Endothelial cell of umbilical vein (primary cell): ENCODE measurements around the gene USP4. TPM values are rescaled to one million over a fixed set of nuclear protein-coding genes. Genes with fewer than 3 reads are reported as not detected.

ENCODE experiments used
- BruUV-seq: library from RNA; stranded (reverse); fragments of 400-500 nt; replicated peaks from 2 replicates; lab custom pipeline; 2021; lab: Mats Ljungman, UMichigan
- CTCF ChIA-PET: fragments of 300-600, 350-600 bp; sonication (Branson Sonifier 250); formaldehyde crosslinking; loops from one replicate; lab custom pipeline; 2021; ENCODE audit warnings: antibody characterized with exemption, inconsistent platforms; lab: Charles Lee
- POLR2A ChIA-PET: fragments of 300-600, 350-600 bp; sonication (Branson Sonifier 250); formaldehyde crosslinking; loops from one replicate; lab custom pipeline; 2021; ENCODE audit warnings: antibody characterized with exemption, inconsistent platforms; lab: Charles Lee
- DNase-seq: peaks from one replicate; pipeline ENCODE4 v3.0.0-alpha.2; 2011; ENCODE audit warnings: low read depth, low spot score
- FAIRE-seq: peaks from 2 replicates; lab custom pipeline; 2011; peaks lifted over from hg19 to GRCh38; lab: Jason Lieb, UNC
- H2AFZ ChIP-seq: 2 replicates; pipeline ENCODE4 v1.6.0; 2012; ENCODE audit warnings: low read depth, low read length, control low read depth, inconsistent platforms
- H3K27ac ChIP-seq: 2 replicates; pipeline ENCODE4 v1.5.1; 2011; ENCODE audit warnings: low read depth, mild to moderate bottlenecking, control low read depth, low read length, moderate library complexity; ENCODE audit not compliant: insufficient read depth
- H3K27me3 ChIP-seq, 2 experiments: 2 replicates each; pipeline versions ENCODE4 v1.6.0 to v1.6.1; 2011; ENCODE audit warnings: low read length in 2 of 2, mixed read lengths in 1 of 2; ENCODE audit not compliant: control insufficient read depth in 2 of 2, insufficient read depth in 2 of 2
- H3K36me3 ChIP-seq, 2 experiments: 2 replicates in 1 of 2; 3 replicates in 1 of 2; pipeline ENCODE4 v1.5.1; 2011; ENCODE audit warnings: low read length in 2 of 2, mild to moderate bottlenecking in 1 of 2, moderate library complexity in 1 of 2; ENCODE audit not compliant: control insufficient read depth in 2 of 2, insufficient read depth in 2 of 2; ENCODE audit errors: extremely low read depth in 1 of 2
- H3K4me1 ChIP-seq: 3 replicates; pipeline ENCODE4 v1.5.1; 2011; ENCODE audit warnings: mild to moderate bottlenecking, low read length; ENCODE audit not compliant: control insufficient read depth, insufficient read depth; ENCODE audit errors: extremely low read depth
- H3K4me2 ChIP-seq: 2 replicates; pipeline ENCODE4 v1.6.1; 2011; ENCODE audit warnings: low read length, control low read depth, mixed read lengths; ENCODE audit not compliant: insufficient read depth
- H3K4me3 ChIP-seq, 3 experiments: fragments of 200-600 bp in 1 of 3; sonication (generic), shearing (Covaris generic) in 1 of 3; replicated peaks in 1 of 3; 2 replicates each; pipeline ENCODE4 v1.5.1; 2011 to 2016; ENCODE audit warnings: control low read depth in 3 of 3, low read length in 3 of 3, mild to moderate bottlenecking in 2 of 3, inconsistent platforms in 1 of 3, low read depth in 1 of 3, moderate library complexity in 1 of 3; ENCODE audit not compliant: insufficient read depth in 1 of 3
- H3K79me2 ChIP-seq: 2 replicates; pipeline ENCODE4 v1.6.0; 2012; ENCODE audit warnings: low read length, inconsistent platforms; ENCODE audit not compliant: control insufficient read depth, insufficient read depth
- H3K9ac ChIP-seq: replicated peaks from 2 replicates; pipeline ENCODE3; 2011; ENCODE audit warnings: low read length, control low read depth; ENCODE audit not compliant: insufficient read depth; ENCODE audit errors: extremely low read depth
- H3K9me1 ChIP-seq: replicated peaks from 3 replicates; pipeline ENCODE4 v1.6.0; 2011; ENCODE audit warnings: mild to moderate bottlenecking, low read length; ENCODE audit not compliant: control insufficient read depth, insufficient read depth; ENCODE audit errors: extremely low read depth
- H3K9me3 ChIP-seq: replicated peaks from 2 replicates; pipeline ENCODE4 v1.5.1; 2012; ENCODE audit warnings: low read length, inconsistent platforms; ENCODE audit not compliant: control insufficient read depth, insufficient read depth
- H4K20me1 ChIP-seq: replicated peaks from 2 replicates; pipeline ENCODE3; 2011; ENCODE audit warnings: mild to moderate bottlenecking, low read length; ENCODE audit not compliant: control insufficient read depth, insufficient read depth; ENCODE audit errors: extremely low read depth
- CTCF ChIP-seq, 2 donors: IDR thresholded peaks; 1 replicate in 1 of 2; 2 replicates in 1 of 2; pipeline ENCODE4 v1.5.1; 2011; ENCODE audit warnings: low read length in 2 of 2, mild to moderate bottlenecking in 2 of 2, moderate library complexity in 2 of 2, control low read depth in 1 of 2, inconsistent platforms in 1 of 2, low read depth in 1 of 2; ENCODE audit not compliant: insufficient read depth in 1 of 2; ENCODE audit errors: extremely low read depth in 1 of 2
- EZH2 ChIP-seq: IDR thresholded peaks from 2 replicates; pipeline ENCODE4 v1.6.1; 2012; ENCODE audit warnings: borderline replicate concordance, low read depth, mild to moderate bottlenecking, moderate library complexity, low read length, inconsistent platforms; ENCODE audit not compliant: severe bottlenecking
- FOS ChIP-seq: IDR thresholded peaks from 2 replicates; pipeline ENCODE4 v1.6.1; 2011; ENCODE audit warnings: mild to moderate bottlenecking, low read length, moderate library complexity, borderline replicate concordance; ENCODE audit not compliant: insufficient read depth
- GATA2 ChIP-seq: IDR thresholded peaks from 2 replicates; pipeline ENCODE4 v1.7.0; 2011; ENCODE audit warnings: low read depth, mild to moderate bottlenecking, moderate library complexity, mixed read lengths, low read length; ENCODE audit not compliant: insufficient read length, insufficient read depth
- MAX ChIP-seq: IDR thresholded peaks from 2 replicates; pipeline ENCODE4 v1.6.1; 2011; ENCODE audit not compliant: insufficient read depth, insufficient read length
- MYC ChIP-seq: IDR thresholded peaks from one replicate; pipeline ENCODE4 v1.6.1; 2011; ENCODE audit warnings: mild to moderate bottlenecking, low read depth, low read length
- POLR2A ChIP-seq: IDR thresholded peaks from 2 replicates; pipeline ENCODE4 v1.6.1; 2012; ENCODE audit warnings: low read depth, mild to moderate bottlenecking, control low read depth, low read length
- POLR2AphosphoS5 ChIP-seq: IDR thresholded peaks from 2 replicates; pipeline ENCODE4 v1.6.1; 2012; ENCODE audit warnings: low read depth, mild to moderate bottlenecking, control low read depth, low read length, moderate library complexity; ENCODE audit not compliant: insufficient read depth
- dilution Hi-C: fragments of 300-500 bp; cut with MboI; formaldehyde crosslinking; loops from one replicate; pipeline ENCODE4 v1.15.0; 2019; ENCODE audit warnings: low sequenced_read_pairs; ENCODE audit not compliant: extremely low pct_ligation_motif_present
- intact Hi-C: fragments of 100-400 bp; cut with micrococcal nuclease; formaldehyde crosslinking; loops from one replicate; pipeline ENCODE4 v1.10.0; 2022
- polyA plus RNA-seq, 4 experiments: library from polyadenylated mRNA; depleted of rRNA in 3 of 4; stranded (reverse) in 3 of 4; unstranded in 1 of 4; fragments of >200 nt; gene quantifications; 2 replicates each; pipeline versions ENCODE4 v1.2.1 to v1.2.3, GENCODE V29; 2011 to 2012; ENCODE audit warnings: missing spikeins in 1 of 4
- total RNA-seq: library from RNA; stranded (reverse); gene quantifications from 2 replicates; pipeline ENCODE4 v1.2.3, GENCODE V29; 2021

The USP4 gene
- total and polyA plus RNA-seq, 2 donors (not counting 3 experiments of a cell fraction or from before 2014, with no cell fraction given), result 39.1 to 61.3 TPM

- TF ChIP-seq GATA2 (no peak), POLR2A (no peak), MYC (no peak), FOS (no peak), MAX (no peak), EZH2 (no peak), CTCF (IDR thresholded peaks at IDR 0.05; ENCODE audit: extremely low read depth in 1 of 2, insufficient read depth in 1 of 2, low read depth in 1 of 2, low read length in 2 of 2) (no peak), POLR2AphosphoS5 (no peak)
- no TSS peak for BruUV-seq
- H4K20me1 ChIP-seq, result no peaks in the 10 kb centered on the region
- no peaks in the 10 kb centered on the region for H3K4me1 ChIP-seq
- FAIRE-seq, result no peak
- no peak for DNase-seq
- H3K9ac ChIP-seq, result no peak overlapping the region
- no peaks in the 10 kb centered on the region for H3K9me1 ChIP-seq
- no peak overlapping the region for H3K4me3 ChIP-seq
- H3K27me3 ChIP-seq, result no peaks in the 10 kb centered on the region
- POLR2A ChIA-PET, result no interaction called here
- no peaks in the 10 kb centered on the region for H3K36me3 ChIP-seq
- no peaks in the 10 kb centered on the region for H3K79me2 ChIP-seq
- intact Hi-C loops (no loop called here), dilution Hi-C loops (no loop called here)
- no peaks in the 10 kb centered on the region for H3K9me3 ChIP-seq
- H3K4me2 ChIP-seq, result no peak overlapping the region
- CTCF ChIA-PET, result interaction anchor here (0.6 to 1.2 kb wide), 2 partner anchors 9 to 92 kb away, joined by 3 to 4 read pairs; partner anchors contain the start of gene KLHDC8B
- H3K27ac ChIP-seq, result no peak overlapping the region
- no peak overlapping the region for H2AFZ ChIP-seq
Observed at GRCh38 chr3:49263159-49263889, 76.5 kb downstream of the USP4 start.
